DMS53 treated with DMSO at 0.1 percent for 48 hours (cell line): ENCODE results near the gene ERICH4.
"Not testable (repeated sequence)": the region's sequence is repeated elsewhere in the genome, so short reads cannot be mapped to it uniquely, and the experiment has no call there.

Source experiments
- DNase-seq: peaks from one replicate; lab custom pipeline; 2025; ENCODE audit not compliant: unreplicated experiment; lab: John Stamatoyannopoulos, UW

Gene ERICH4

DNA sequence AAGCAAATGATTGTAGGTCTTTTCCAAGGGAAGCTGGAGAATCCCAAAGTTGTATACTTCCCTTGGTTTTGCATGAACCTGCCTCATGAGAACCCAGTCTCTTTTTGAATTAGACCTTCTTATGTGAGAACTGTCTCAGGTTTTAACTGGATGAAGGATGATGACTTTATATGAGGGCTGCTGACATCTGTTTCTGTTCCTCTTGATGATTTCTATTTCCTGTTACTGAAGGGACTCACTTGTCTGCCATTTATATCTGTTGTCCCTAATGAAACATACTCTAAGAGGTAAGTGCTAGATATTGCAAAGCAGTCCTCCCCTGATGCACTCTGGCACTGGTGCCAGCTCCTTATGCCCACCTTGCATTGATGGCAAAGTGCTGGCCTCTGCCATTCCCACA lies 33.6 kb downstream of the ERICH4 start:
- no peak for DNase-seq

GRCh38 chr19:41478171-41478570 lies 35.2 kb downstream of the ERICH4 start:
- DNase-seq: no peak

DNA sequence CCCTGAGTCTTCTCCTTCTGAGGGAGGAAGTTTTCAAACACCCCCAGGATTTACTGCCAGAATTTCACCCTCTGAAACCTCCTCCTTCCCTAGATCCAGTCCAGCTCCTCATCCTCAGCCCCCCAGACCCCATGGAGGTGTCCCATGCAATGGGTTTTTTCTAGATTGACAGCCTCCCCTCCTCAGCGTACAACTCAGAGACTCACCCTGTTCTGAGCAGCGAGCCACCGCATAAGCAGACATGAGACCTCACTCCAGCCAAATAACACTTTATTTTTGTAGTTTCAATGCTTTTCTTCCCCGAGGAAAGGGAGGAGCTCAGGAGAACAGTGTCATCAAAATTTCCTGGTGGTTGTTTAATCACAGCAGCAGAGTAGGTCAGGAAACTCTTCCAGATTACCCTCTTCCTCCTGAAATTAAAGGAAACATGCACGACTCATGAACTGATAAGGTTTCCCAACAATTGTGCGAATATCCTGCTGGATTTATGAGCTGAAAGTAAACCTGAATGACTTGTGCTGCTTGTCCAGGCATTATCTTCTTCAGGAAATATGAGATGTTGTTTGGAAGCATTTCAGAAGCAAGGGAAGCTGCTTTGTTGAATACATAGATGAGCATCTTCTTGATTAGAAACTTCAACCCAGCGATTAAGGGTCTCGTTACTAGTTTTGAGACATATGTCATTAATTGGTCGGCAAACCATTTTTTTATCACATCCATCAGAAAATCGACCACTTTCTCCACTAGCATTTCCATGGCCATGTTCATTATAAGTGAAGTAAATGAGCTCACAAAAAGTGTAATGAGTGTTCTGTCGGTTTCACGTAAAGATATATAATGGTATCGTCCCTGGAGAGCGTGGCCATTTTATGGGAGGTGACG lies 36.2 kb downstream of the ERICH4 start:
- no peak for DNase-seq

DNA sequence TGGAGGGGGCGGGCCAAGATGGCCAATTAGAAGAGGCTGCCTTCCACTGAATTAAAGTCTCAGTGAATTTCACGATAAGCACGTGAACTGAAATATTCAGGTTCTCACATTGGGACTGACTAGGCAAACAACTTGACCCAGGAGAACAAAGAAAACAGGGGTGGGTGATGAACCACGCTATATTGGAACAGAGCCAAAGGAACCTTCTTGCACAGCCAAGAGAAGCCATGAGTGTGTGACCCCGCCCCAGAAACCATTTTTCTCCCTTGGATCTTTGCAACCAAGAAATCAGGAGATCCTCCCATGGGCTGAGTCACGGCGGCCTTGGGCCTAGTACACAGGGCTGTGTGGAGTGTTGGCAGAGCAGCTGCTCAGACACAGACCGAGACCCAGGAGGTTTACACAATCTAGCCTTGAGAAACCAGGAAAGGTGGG lies 36.8 kb downstream of the ERICH4 start:
- no peak for DNase-seq

GRCh38 chr19:41480336-41480735 lies 37.4 kb downstream of the ERICH4 start:
- DNase-seq: no peak

- DNase-seq: no peak
These were observed 41.9 kb downstream of the ERICH4 start for GRCh38 chr19:41484822-41485221.

GRCh38 chr19:41486953-41487352 lies 44.0 kb downstream of the ERICH4 start:
- not testable (repeated sequence) for DNase-seq

- no peak for DNase-seq
These were observed 49.9 kb downstream of the ERICH4 start for GRCh38 chr19:41492843-41493242.
